CD4-positive, alpha-beta T cell treated with Interleukin-4 for 4 hours (primary cell): Measurements from ENCODE around the gene FLT4.

Experiments used
- DNase-seq: peaks from one replicate; pipeline ENCODE4 v3.0.0-alpha.2; 2020

The FLT4 gene

DNA sequence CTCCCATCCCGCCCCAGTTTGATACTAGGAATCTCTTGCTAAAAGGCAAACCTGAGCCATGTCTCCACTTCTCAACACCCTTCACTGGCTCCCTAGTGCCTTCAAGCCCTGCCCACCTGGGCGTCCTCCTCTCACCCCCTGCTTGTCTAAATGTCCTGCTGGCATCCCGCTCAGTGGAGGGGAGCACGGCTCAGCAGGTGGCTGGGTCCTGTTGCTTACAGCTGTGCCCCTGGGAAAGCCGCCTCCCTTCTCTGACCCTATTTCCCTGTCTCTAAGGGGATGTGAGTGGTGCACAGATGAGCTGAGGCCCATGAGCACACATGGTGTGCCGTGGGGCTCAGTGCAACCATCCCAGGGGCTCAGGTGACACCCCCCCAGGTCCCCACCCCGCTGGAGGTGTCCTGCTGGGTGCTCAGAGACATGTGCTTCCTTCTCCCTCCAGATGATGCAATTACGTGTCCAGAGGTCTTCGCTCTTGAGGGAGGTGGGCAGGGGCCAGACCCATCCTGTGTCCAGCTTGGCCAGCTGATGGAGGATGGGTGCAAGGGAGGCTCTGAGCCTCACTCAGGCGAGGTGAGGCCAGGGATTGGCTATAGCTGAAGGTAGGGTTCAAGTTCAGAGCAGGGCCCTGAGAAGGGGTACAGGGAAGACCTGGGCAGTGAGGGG lies 24.1 kb downstream of the FLT4 start:
- no peak for DNase-seq

DNA sequence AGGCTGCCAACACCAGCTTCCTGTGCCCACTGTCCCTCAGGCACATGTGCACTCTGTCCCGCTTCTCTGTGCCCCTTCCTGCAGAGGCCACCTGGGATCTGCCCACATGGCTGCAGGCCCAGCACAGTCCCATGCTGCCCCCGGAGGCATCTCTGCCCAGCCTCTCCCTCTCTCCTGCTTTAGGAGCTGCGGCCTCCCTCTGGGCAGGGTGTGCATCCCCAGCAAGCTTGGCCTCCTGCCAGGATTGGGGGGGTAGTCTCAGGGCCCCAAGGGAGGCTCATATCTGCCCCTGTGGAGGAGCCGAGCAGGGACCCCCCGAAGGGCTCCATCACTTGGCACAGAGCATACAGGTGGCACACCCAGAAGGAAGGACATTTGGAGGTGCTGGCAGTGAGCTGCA lies 24.8 kb downstream of the FLT4 start:
- no peak for DNase-seq

DNA sequence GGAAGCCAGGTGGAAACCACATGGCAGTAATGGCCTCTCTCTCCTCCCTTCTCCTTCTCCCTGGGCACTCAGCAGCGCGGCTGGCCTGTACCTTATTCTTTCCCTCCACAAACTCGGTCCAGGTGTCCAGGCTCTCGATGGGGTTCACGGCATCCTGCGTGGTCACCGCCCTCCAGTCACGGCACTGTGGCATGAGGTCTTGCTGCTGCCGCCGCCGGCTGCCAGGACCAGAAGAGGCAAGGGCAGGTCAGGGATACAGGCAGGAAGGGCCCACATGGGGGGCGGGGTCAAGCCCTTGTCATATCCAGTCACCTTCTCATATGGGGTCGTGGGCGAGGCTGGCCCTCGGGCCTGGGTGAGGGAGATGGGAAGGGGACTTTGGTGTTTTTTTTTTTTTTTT lies 25.6 kb downstream of the FLT4 start:
- DNase-seq, result no peak

DNA sequence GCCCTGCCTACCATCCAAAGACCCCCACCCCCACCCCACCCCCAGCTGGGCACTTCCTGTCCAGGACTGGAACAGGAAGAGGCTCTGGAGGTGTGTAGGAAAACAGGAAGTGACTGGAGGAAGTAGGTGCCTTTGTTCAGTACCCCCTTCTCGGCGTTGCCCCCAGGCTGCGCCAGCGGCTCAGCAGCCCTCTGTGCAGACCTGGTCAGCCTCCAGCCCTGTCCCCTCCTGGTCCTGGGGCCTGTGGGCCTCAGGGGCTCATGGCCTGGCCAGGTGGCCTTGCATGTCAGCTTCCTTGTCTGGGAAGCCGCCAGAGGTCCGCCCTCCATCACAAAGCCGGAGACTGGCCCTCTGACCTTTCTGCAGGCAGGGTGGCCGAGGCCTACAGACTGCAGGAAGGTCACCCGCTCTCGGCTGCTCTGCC lies 26.0 kb downstream of the FLT4 start:
- no peak for DNase-seq

DNA sequence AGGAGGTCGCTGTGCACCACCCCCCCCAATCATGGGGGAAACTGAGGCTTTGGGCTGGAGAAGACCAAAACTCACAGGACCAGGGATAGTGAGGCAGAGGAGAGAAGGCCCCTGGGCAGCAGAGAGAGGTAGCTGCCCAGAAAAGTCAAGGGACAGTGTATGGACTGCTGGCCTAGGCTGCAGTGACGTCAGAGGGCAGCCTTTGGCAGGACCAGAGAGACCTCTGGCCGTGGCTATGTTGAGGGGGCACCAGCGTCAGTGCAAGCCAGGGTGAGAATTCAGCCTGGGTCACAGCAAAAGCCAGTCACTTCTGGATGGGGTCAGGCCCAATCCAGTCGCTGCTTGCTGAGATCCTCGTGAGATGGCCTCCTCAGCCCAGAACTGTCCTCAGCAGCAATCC lies 26.5 kb downstream of the FLT4 start:
- DNase-seq, result no peak

DNA sequence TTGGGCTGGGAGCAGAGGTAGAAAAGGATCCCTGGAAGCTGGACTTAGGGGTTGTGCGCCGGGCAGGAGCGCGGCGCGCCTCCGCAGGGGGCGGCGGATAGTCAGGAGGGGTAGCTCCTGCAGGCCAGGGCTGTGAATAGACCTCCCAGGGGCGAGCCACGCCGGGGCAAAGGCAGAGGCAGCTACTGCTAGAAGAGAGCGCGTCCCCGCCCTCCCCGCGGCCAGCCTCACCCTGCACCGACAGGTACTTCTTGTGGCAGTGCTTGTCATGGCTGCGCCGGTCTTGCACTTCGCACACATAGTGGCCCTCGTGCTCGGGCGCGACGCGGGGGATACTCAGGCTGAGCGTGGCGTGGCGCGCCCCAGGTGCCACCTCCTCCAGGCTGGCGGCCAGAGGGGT lies 28.1 kb downstream of the FLT4 start:
- DNase-seq, result no peak

DNA sequence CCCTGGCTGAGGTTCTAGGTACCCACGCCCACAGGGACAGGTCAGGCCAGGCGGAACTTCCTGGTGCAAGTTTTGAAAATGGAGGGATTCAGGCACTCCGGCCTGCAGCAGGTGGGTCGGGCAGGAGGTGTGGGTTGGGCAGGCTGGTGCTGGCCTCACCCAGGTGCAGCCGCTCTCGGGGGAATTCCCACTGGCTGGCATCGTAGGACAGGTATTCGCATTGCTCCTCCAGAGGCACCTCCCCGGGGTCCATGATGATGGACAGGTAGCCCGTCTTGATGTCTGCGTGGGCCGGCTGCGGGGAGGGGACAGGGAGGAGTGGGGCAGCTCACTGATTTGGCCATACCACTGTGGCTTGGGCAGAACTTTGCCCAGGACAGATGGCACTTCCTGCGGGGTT lies 29.4 kb downstream of the FLT4 start:
- no peak for DNase-seq

DNA sequence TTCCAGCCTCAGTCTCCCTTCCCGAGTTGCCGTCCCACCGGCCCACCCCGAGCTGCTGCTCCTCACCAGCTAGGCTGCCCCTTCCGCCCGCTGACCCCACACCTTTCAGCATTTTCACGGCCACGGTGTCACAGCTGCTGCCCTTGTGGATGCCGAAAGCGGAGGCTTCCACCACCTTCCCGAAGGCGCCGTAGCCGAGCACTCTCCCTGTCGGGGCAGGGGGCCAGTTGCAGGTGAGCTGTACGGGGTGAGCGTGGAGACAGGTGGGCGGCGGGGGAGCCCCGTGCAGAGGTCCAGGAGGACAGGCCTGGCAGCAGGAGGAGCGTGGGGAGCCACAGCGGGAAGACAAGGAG lies 29.9 kb downstream of the FLT4 start:
- DNase-seq, result no peak

DNA sequence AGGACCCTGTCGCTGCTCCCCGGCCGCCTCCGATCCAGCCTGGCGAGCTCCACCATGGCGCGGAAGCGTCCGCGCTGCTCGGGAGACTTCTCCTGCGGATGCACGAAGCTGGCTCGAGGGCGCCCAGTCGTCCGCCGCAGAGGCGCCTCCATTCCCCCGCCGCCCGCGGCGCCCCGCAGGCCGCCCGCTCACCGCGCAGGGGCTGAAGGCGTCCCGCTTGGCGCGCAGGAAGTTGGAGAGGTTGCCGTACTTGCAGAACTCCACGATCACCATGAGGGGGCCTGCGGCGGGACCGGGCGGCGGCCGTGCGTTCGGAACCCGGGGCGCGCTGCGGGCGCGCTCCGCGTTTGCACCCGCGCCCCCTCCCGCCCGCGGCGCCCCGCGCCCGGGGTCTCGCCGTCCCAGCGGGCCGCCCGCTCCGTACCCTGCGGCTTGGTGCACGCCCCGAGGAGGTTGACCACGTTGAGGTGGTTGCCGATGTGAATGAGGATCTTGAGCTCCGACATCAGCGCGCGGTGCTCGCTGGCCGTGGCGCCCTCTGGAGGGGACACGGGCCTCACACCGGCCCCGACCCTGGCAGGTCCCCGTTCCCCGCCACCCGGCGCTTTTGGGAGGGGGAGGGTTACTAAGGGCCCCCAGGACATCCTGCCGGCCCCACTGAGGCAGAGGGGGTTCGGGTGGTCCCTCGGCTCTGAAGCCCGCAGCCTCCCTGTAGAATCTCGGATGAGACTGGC lies 30.4 kb downstream of the FLT4 start:
- no peak for DNase-seq

DNA sequence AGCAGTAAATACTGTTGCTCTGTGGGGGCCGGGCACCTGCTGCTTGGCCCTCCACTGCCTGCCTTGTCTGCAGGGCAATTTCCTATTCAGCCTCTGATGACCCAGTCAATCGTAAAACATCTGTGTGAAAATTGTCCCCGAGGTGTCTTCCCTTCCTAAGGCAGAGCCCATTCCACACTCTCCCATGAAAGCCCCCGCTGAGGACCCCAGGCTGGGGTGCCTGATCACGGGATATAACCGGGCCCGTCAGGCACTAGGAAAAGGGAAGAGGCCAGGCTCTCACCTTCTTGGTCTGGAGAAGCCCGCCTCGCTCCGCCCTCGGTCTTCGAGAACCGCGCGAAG lies 30.9 kb downstream of the FLT4 start:
- DNase-seq, result no peak

DNA sequence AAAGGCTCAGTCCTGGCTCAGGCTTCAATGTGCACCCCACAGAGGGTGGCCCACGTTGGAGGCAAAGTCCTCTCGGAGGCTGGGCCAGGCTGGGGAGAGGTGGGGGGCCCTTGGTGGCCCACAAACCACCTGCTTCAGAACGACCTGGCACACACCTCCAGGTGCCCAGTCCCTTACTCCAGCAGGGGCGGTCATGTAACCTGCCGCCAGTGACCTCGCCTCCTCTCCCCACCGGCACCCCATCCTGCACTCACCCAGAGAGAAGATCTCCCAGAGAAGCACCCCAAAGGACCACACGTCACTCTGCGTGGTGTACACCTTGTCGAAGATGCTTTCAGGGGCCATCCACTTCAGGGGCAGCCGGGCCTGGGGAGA lies 35.6 kb downstream of the FLT4 start:
- DNase-seq, result no peak

DNA sequence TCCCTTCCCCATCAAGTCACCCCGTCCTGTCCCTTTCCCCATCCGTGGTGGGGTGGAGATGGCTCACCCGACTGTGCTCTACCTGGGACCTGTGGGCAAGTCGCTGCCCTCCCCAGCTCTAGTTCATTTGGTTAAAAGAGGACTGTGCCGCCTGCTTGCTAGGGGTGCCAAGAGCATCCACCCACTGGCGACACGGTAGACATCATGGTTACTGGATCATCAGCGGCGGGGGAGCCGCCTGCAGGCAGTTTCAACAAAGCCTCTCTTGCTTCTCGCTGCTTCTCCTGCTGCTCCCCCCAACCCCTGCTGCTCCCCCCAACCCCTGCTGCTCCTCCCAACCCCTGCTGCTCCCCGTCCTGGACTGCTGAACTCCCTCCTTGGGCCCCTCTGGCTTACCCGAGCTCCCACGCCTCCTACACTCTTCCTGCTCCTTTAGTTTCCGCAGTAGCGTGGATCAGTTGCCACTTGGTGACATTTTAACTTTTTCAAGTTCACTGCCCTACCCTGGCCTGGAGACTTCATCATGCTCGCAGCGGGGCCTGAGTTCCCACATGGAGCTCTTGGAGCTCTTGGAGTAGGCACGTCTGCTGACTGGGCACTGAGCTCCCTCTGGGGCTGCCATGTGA lies 36.1 kb downstream of the FLT4 start:
- no peak for DNase-seq

DNA sequence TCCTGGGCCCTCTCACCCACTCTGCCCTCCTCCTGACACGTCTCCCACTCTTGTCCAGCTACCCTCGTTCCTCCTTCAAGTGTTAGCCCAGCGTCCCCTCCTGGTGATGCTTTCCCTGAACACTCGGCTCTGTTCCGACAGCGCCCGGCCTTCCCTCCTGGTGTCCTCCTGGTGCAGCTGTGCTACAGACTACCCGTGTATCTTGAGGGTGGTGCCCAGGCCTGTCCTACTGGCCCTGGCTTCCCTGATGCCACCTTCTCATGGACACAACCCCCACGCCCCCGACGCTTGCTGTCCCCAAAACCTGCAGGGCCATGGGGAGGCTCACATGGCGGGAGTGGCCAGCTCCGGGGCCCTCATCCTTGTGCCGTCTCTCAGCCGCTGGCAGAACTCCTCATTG lies 36.7 kb downstream of the FLT4 start:
- no peak for DNase-seq

DNA sequence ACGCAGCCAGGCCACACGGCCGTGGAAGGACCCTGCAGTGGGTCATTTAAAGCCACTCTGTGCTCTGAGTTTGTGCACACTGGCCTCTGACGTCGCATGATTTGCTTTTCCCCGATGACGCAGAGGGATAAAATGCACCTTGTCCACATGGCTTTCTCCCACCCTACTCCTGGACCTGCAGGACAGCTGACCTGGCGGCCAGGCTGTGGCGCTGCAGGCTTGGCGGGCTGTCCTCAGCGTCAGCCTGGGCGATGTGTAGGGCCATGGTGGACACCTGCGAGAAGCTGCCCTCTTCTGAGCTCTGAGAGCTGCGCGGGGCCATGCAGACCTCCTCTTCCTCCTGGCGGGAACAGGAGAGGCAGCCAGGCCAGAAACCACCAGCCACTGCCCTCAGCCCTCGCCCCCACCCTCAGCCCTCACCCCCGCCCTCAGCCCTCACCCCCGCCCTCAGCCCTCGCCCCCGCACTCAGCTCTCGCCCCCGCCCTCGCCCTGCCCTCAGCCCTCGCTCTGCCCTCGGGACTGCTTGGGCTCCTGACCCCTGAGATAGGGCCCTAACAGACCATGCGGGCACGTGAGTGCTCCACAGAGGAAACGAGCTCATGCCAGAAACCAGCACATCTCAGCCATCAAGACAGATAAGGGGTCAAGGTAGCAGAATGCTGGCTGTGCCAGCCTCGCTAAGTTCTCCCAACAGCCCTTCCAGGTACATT lies 38.1 kb downstream of the FLT4 start:
- DNase-seq, result no peak

DNA sequence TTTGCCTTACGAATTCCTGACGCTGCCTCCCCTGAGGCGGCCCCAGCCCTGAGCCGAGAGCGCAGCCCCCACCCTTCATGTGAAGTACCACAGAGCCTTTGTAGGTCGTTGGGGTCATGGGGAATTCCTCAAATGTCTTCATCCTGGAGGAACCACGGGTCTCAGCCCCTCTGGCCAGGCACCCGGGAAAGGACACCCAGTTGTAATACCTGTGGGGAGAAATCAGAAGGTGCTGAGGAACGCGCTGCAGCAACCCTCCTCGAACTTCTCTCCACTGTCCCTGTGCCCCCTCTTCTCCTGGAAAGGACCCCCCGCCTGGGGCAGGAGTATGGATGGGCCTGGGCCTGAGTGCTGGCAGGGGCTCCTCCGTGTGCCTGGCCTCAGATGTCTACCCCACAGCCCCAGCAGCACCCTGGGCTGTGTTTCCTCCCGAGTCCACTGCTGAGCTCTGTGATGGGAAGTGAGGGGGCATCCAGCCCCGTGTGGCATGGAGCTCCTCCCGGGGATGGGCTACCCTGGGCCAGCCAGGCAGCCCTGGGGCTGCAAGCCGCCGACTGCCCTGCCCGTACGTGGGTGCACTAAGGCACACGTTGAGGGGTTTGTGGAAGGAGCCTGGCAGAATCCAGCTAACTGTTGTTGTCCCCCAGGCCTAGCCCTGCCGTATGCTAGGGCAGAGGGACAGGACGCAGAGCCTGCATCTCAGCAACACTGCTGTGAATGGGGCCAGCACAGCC lies 39.4 kb downstream of the FLT4 start:
- no peak for DNase-seq

DNA sequence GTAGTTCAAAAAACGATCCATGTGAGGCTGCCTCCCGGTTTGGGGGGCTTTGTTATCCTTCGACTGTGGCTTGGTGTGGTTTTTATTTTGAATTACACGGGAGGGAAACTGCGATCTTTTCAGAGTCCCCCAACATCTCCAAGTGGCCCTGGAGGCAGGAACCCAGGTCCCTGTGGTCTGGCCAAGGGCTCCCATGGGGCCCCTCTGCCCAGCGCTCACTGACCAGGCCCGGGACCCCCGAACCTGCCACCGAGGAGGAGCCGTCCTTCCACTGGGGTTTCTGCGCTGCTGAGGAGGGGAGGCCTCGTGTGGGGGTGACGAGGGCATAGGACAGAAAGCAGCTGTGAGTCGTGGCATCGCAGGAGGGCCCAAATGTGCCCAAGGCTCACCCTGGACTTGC lies 40.0 kb downstream of the FLT4 start:
- no peak for DNase-seq

DNA sequence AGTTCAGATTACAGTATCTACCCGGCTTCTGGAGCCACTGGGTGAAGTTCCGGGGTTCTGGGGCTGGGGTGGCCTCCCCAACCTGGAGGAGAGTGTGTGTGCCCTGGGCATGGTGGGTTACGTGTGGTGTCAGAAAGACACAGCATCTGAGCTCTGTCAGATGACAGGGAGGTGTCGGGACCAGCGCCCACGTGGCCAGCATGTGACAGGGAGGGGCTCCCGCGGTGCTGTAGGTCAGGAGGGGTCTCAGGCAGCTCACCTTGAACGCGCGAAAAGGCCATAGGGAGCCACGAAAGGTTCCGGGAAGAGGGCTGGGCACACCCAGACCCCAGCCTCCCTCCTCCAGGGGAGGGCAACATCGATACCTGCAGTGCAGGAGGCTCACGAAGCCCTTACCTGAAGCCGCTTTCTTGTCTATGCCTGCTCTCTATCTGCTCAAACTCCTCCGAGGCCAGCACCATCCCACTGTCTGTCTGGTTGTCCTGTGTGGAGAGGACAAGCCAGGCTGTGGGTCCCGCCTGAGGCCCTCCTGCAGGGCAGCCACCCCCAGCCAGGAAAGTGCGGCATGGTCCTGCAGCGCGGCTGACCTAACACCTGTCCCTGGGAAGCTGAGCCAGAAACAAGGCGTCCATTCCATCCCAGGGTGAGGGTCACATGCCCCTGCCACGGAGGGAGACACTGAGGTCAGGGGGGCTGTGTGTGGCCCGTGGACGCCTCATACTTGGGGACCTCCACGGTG lies 40.7 kb downstream of the FLT4 start:
- DNase-seq, result no peak

DNA sequence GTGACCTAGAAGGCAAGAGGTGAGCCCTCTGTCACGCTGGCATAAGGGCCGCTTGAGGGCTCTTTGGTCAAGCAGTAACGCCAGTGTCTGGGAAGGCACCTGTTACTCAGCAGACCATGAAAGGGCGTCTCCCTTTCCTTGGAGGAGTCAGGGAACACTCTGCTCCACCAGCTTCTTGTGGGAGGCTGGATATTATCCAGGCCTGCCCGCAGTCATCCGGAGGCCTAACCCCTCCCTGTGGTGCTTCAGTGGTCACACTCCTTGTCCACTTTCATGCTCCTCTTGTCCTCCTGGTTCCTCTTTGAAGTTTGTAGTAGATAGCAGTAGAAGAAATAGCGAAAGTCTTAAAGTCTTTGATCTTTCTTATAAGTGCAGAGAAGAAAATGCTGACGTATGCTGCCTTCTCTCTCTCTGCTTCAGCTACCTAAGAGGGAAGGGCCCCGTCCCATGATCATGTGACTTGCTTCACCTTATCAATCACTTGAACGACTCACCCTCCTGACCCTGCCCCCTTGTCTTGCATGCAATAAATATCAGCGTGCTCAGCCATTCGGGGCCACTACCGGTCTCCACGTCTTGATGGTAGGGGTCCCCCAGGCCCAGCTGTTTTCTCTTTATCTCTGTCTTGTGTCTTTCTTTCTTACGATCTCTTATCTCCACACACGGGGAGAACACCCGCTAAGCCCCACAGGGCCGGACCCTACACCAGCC lies 41.4 kb downstream of the FLT4 start:
- DNase-seq, result no peak

DNA sequence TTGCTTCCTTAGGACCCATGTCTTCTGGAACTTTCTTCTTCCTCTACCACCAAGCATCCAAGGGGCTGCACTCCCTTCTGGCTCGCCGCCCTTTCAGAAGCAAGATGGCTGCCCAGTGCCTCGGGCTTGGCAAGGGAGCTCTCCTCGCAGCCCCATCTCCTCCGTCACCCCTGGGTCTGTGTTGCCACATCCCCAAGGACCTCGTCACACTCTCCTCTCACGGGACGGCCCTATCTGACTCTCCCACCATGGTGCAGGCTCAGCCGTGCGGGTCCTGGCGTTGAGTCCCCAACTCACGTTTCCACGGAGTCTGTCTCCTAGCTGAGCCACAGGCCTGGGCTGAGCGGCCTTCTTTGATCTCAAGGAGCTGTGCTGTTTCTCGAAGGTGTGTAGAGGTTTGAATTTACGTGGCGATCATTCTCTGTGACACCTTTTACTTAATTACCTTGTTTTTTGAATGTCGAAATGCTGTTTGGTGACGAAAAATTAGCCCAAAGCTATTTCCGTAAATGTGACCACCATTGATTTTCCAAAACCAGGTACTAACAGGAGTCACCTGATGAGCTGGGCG lies 43.1 kb downstream of the FLT4 start:
- DNase-seq, result no peak

DNA sequence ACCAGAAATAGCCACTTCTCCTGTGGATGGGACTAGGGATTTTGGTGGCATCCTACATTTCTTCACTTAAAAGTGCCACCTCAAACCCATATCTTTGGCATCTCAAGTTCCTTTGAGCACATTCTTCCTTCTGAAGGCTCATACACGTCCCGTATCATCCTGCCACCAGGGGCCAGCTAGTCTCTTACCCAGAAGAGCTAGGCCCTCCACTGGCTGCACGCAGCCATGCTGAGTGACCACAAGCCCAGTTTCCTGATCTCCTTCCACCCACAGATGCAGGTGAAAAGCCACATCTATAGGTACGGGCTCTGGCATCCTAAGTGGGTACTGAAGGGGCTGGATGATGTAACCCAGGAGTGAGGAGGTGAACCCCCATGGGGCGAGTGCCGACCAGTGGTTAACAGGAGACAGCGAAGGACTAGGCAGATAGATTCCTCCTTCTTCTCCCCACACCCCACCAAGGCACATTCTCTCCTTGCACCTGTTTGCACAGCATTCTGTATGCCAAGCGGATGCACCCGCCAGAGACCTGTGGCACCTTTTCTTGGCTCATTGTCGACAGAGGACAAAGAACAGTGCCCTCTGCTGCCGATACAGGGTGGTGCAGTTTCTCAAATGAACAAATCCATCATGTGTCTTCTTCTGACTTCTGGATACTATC lies 43.7 kb downstream of the FLT4 start:
- DNase-seq, result peak; percentile 53

DNA sequence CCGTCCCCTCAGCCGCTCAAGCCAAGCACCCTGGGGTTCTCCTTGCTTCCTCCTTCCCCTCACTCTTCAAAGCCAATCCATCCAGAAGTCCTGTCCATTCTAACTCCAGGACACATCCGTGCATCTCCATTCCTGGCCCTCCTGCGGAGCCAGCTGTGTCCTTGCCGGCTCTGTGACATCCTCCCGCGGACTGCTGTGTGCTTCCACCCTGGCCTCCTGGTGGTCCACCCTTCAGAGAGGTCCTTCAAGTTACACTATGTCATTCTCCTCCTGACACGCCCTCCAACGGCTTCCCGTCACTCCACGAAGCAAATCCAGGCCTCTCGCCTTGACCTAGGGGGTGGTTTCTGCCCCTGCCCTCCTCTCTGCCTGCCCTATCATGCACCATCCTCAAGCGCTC lies 45.1 kb downstream of the FLT4 start:
- DNase-seq, result no peak
